GM20000 (cell line): ENCODE data around the gene UBN1.

ENCODE experiments used
- DNase-seq: peaks from one replicate; pipeline ENCODE4 v3.0.0; 2012; ENCODE audit warnings: low spot score
- CTCF ChIP-seq: IDR thresholded peaks from 2 replicates; pipeline ENCODE4 v1.5.1; 2012; ENCODE audit warnings: mild to moderate bottlenecking, control low read depth; ENCODE audit errors: extremely low read depth, missing control alignments

The UBN1 gene

DNA sequence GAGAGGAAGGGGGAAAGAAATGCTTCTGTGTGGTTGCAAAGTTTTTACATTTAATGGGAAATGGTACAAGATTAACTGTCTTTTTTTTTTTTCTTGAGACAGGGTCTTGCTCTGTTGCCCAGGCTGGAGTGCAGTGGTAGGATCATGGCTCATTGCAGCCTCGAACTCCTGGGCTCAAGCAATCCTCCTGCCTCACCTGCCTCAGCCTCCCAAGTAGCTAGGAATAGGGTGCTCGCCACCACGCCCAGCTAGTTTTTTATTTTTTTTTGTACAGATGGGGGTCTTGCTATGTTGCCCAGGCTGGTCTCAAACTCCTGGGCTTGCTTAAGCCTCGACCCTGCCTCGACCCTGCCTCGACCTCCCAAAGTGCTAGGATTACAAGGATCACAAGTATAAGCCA, 41.0 kb upstream of the UBN1 start:
- DNase-seq: no peak
- TF ChIP-seq CTCF: no peak

- no peak for DNase-seq
- TF ChIP-seq CTCF: no peak
These were observed 36.0 kb upstream of the UBN1 start for GRCh38 chr16:4811242-4811641.

GRCh38 chr16:4811773-4812172, 35.5 kb upstream of the UBN1 start:
- no peak for TF ChIP-seq CTCF
- DNase-seq: no peak

GRCh38 chr16:4813251-4814003, 33.9 kb upstream of the UBN1 start:
- DNase-seq: no peak
- TF ChIP-seq CTCF: no peak

DNA sequence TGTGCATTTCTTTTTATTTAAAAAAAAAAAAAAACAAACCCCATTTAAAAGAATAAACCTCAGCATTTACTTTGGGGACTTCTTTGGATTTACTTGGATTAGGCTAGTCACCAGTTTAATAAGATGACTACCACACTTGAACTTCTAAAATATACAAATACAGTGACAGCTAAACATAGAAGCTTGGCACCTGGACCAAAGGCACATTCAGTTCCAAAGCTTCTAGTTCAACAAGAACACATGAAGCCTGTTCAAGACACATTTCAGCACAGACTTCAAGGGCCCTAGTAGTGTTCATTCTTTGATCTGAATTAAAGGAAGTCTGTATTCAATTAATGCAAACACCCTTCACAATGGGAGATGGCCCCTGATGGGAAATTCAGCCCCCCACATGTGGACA, 33.2 kb upstream of the UBN1 start:
- DNase-seq: no peak
- TF ChIP-seq CTCF: no peak

DNA sequence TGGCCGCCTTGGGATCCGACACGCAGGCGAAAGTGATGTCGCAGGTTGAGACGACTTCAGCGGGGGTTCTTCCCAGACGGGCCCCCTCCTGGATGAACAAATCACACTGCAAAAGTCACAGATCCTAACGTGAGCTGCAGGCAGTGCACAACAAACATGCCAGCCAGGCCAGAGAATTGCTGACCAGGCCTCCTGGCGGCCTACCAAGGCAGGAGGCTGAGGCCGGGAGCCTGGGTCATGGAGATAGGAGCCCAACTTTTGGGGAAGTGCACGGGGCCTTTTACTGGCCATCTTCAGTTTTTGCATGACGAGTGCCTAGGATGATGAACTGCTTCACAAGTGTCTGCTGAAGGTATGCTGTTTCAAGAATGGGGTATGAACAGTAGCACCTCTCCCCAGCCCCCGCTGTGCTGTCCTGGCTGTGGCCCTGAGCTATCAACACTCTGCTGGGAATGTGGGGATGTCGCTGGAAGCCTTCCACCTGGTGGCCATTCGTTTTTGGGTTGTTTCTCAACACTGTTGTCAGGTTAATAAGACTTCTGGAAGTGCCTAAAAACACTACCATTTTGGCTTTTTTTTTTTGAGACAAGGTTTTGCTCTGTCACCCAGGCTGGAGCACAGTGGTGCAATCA, 32.6 kb upstream of the UBN1 start:
- no peak for DNase-seq
- no peak for TF ChIP-seq CTCF

DNA sequence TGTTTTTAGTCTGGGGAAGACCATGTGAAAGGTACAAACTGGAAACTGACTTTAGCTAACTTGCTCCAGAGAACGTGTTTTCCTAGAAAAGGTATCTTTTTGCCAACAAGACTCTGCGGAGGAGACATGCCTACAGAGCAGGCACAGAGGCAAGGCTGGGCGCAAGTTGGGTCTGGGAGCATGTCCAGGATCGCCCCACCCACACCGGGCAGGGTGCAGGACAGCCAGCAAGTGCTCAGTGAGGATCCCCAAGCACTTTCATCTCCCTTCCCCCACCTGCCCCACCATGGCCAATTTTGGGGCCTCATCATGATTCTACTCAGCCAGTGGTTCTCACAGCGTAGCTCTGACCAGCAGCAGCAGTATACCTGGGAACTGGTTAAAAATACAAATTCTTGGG, 26.6 kb upstream of the UBN1 start:
- no peak for DNase-seq
- no peak for TF ChIP-seq CTCF
